Pancreas (tissue), 10 donors: ENCODE data around the gene OR52E2. TPM values are rescaled to one million over a fixed set of nuclear protein-coding genes. Genes with fewer than 3 reads are reported as not detected.
"Not testable (repeated sequence)": the region's sequence is repeated elsewhere in the genome, so short reads cannot be mapped to it uniquely, and the experiment has no call there.

Experiments used
- ATAC-seq, 4 donors: fragments of 200-7000 bp; cut with Tn5 transposase; one replicate each; pipeline versions ENCODE4 v1.8.0 to v1.9.1; 2020; ENCODE audit warnings: mild to moderate bottlenecking in 4 of 4, moderate library complexity in 4 of 4
- DNase-seq, 6 donors: peaks; one replicate each; pipeline ENCODE4 v3.0.0-alpha.2; 2020
- FAIRE-seq: peaks from 2 replicates; lab custom pipeline; 2012; peaks lifted over from hg19 to GRCh38; lab: Jason Lieb, UNC
- H3K27ac ChIP-seq, 4 donors: fragments of 200-600 bp; sonication (generic); 1 replicate in 3 of 4; 2 replicates in 1 of 4; pipeline versions ENCODE4 v1.5.0 to v1.8.0; 2020
- H3K27me3 ChIP-seq, 4 donors: fragments of 200-600 bp; one replicate each; pipeline ENCODE4 v1.8.0; 2021
- H3K36me3 ChIP-seq, 3 donors: fragments of 200-600 bp; sonication (generic) in 1 of 3; one replicate each; pipeline versions ENCODE4 v1.5.0 to v1.8.0; 2020 to 2021
- H3K4me1 ChIP-seq, 3 donors: fragments of 200-600 bp; one replicate each; pipeline ENCODE4 v1.8.0; 2021
- H3K4me3 ChIP-seq, 4 donors: fragments of 200-600 bp; sonication (generic) in 2 of 4; one replicate each; pipeline versions ENCODE4 v1.5.0 to v1.8.0; 2020 to 2021
- H3K9me3 ChIP-seq, 4 donors: fragments of 200-600 bp; one replicate each; pipeline ENCODE4 v1.8.0; 2021
- whole genome bisulfite sequencing, 2 donors: extraction: QIAGEN DNeasy Blood & Tissue Kit; methylation state at CpG; one replicate each; pipeline ENCODE4 v1.1.7; 2013; 5-methylcytosine and 5-hydroxymethylcytosine counted together
- intact Hi-C, 3 donors: fragments of 100-400 bp; cut with DNase I; formaldehyde crosslinking; loops; one replicate each; pipeline versions ENCODE4 v1.11.1 to v1.14.2; 2022
- polyA plus RNA-seq, 2 donors: library from polyadenylated mRNA; stranded (reverse); fragments of 200-250 nt; gene quantifications; one replicate each; pipeline ENCODE4 v1.2.3, GENCODE V29; 2013
- total RNA-seq, 6 donors: library from RNA; stranded (reverse); fragmentation: NEBNext Ultra II Directional in 4 of 6; extraction: Animal tissue kit (Norgen Biotek cat#: 25700) in 4 of 6; gene quantifications; one replicate each; pipeline versions ENCODE4 v1.2.1 to v1.2.4, GENCODE V29; 2021 to 2023
- TF ChIP-seq, protein P1 (sequence below), 4 donors: fragments of 200-600 bp; sonication (generic) in 3 of 4; IDR thresholded peaks; one replicate each; pipeline versions ENCODE4 v1.5.0 to v1.8.0; 2021; ENCODE audit warnings: antibody characterized with exemption in 4 of 4
- donor health status: healthy with polysubstance abuse.
- donor health status: DM: no; HTN: no; CAD: no; lungs with moderate emphysema.
- donor health status: DM: no; HTN: no; CAD: no.
- donor health status: control.
- donor health status: control.
- donor health status: Bipolar disorder and iron deficiency.
- donor health status: DM: yes; HTN: yes; CAD: no.
- donor health status: DM: no; HTN: no; CAD: no.
- donor health status: DM: no; HTN: no; CAD: no.
- donor health status: DM: yes; HTN: yes; CAD: no.

OR52E2 gene
- total and polyA plus RNA-seq, 8 donors: not detected

DNA sequence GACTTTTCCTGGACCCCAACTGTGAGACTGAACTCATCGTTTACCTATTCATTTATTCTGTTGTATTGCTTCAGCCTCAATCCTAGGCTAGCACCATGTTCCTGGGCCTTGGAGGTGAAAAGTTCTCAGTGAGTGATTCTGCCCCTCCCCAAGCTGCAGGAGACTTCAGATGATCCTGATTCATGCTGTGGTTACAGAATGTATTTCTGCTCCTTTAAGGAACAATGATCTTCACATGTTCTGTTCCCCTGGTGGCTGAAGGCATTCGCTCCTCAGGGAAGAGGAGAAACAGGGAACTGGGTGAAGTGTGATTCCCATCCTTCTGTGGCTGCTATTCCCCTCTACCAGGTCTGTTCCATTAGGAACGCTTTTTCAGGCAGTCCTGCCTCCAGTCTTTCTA lies 12.4 kb upstream of the OR52E2 start:
- H3K4me1 ChIP-seq: no peaks in the 10 kb centered on the region
- 49 to 53% methylated on average over 3 of the region's 3 CpGs for WGBS, 2 donors
- TF ChIP-seq, protein P1, sequence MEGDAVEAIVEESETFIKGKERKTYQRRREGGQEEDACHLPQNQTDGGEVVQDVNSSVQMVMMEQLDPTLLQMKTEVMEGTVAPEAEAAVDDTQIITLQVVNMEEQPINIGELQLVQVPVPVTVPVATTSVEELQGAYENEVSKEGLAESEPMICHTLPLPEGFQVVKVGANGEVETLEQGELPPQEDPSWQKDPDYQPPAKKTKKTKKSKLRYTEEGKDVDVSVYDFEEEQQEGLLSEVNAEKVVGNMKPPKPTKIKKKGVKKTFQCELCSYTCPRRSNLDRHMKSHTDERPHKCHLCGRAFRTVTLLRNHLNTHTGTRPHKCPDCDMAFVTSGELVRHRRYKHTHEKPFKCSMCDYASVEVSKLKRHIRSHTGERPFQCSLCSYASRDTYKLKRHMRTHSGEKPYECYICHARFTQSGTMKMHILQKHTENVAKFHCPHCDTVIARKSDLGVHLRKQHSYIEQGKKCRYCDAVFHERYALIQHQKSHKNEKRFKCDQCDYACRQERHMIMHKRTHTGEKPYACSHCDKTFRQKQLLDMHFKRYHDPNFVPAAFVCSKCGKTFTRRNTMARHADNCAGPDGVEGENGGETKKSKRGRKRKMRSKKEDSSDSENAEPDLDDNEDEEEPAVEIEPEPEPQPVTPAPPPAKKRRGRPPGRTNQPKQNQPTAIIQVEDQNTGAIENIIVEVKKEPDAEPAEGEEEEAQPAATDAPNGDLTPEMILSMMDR (IDR thresholded peaks at IDR 0.05): no peak
- FAIRE-seq: no peak
- no peak overlapping the region for H3K27ac ChIP-seq
- no peaks in the 10 kb centered on the region for H3K36me3 ChIP-seq
- H3K4me3 ChIP-seq: no peak overlapping the region
- H3K27me3 ChIP-seq: no peaks in the 10 kb centered on the region
- no peak for ATAC-seq
- intact Hi-C loops: no loop called here
- no peak for DNase-seq
- H3K9me3 ChIP-seq: no peaks in the 10 kb centered on the region

DNA sequence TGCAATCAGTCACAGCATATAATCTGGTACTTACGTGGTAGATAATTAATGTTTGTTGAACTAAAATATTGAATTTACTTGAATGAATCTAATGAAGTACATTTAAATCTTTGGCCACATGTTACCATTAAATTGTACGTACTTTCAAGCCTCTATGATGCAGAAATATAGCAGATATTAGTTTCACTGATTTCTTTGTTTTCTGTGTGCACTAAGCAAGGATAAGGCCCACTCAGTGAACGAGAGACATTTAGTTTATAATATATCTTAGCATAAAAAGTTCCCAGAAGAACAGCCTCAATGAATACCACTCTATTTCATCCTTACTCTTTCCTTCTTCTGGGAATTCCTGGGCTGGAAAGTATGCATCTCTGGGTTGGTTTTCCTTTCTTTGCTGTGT lies 9.8 kb upstream of the OR52E2 start, which contains the start of gene OR52E1:
Gene OR52E1 (plus strand): TSS at position 301 of the 400 bp plus-strand sequence.
- H3K4me1 ChIP-seq: no peaks in the 10 kb centered on the region
- no peak for DNase-seq
- TF ChIP-seq, protein P1 (IDR thresholded peaks at IDR 0.05): no peak

DNA sequence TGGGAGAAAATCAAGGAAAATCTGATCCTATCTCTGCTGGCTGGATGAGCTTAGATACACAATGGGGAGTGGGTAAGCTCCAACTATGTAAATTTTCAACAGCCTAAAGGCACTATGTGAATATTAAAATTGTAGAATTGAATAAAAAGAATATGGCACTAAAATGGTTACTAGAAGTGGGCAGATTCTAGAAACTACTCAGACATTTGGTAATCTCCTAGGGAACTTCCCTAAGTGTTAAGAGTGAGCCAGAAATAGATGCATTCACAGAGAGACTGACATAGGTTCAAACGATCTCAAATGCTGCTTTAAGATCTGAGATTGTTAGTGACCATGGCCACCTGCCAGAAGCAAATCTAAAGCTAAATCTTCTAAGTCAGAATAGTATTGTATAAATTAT lies 5.6 kb upstream of the OR52E2 start:
- Histone ChIP-seq H3K27me3 (no peaks in the 10 kb centered on the region), H3K4me3 (no peak overlapping the region), H3K4me1 (no peaks in the 10 kb centered on the region), H3K36me3 (no peaks in the 10 kb centered on the region), H3K9me3 (no peaks in the 10 kb centered on the region), H3K27ac (no peak overlapping the region)
- 21 to 32% methylated on average over 1 of the region's 1 CpG for WGBS, 2 donors
- no peak for DNase-seq
- TF ChIP-seq, protein P1 (IDR thresholded peaks at IDR 0.05): no peak
- no peak for FAIRE-seq
- intact Hi-C loops: no loop called here
- ATAC-seq: no peak

More for the DNA sequence above, 9.8 kb upstream of the OR52E2 start, which contains the start of gene OR52E1:
- intact Hi-C loops: no loop called here
- Histone ChIP-seq H3K27ac (no peak within 1 kb of the TSS), H3K9me3 (no peaks in the 10 kb centered on the region), H3K27me3 (no peaks in the 10 kb centered on the region), H3K4me3 (no peak within 1 kb of the TSS), H3K36me3 (no peaks in the 10 kb centered on the region)
- FAIRE-seq (no peak), ATAC-seq (no peak)
- 51 to 52% methylated on average over 3 of the region's 3 CpGs for WGBS, 2 donors

DNA sequence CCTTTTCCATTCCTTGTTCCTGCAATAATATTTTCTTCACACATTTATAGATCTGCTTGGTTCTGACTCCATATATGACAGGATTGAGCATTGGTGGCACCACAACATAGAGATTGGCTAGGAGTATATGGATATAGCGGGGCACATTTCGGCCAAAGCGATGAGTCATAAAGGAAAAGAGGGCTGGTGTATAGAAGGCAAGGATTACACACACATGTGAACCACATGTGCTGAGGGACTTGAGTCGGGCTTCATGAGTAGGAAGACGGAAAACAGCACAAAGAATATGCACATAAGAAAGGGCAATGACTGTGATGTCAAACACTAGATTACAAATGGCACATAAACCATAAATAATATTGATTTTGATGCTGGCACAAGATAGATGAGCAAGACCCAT lies 748 bp downstream of the OR52E2 start:
- H3K36me3 ChIP-seq, FAIRE-seq, H3K9me3 ChIP-seq, intact Hi-C loops, DNase-seq, ATAC-seq, H3K4me3 ChIP-seq, H3K27me3 ChIP-seq, H3K27ac ChIP-seq, H3K4me1 ChIP-seq: not testable (repeated sequence)
- WGBS, 2 donors: 50 to 63% methylated on average over 5 of the region's 5 CpGs

DNA sequence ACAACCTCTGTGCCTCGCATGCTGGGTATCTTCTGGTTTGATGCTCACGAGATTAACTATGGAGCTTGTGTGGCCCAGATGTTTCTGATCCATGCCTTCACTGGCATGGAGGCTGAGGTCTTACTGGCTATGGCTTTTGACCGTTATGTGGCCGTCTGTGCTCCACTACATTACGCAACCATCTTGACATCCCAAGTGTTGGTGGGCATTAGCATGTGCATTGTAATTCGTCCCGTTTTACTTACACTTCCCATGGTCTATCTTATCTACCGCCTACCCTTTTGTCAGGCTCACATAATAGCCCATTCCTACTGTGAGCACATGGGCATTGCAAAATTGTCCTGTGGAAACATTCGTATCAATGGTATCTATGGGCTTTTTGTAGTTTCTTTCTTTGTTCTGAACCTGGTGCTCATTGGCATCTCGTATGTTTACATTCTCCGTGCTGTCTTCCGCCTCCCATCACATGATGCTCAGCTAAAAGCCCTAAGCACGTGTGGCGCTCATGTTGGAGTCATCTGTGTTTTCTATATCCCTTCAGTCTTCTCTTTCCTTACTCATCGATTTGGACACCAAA lies 12.6 kb downstream of the OR52E2 start:
- no peak overlapping the region for H3K27ac ChIP-seq
- FAIRE-seq (no peak), DNase-seq (no peak), ATAC-seq (no peak)
- H3K27me3 ChIP-seq: peaks cover 0 to 6% (median 2%) of the 10 kb centered on the region in 4 donors
- H3K9me3 ChIP-seq: no peaks in the 10 kb centered on the region
- intact Hi-C loops: no loop called here
- TF ChIP-seq, protein P1 (IDR thresholded peaks at IDR 0.05): no peak
- no peak overlapping the region for H3K4me3 ChIP-seq
- H3K4me1 ChIP-seq: no peaks in the 10 kb centered on the region
- WGBS, 2 donors: 64 to 82% methylated on average over 15 of the region's 15 CpGs
- no peaks in the 10 kb centered on the region for H3K36me3 ChIP-seq
